ENCODE data around the gene LIN28B.

LIN28B gene

DNA sequence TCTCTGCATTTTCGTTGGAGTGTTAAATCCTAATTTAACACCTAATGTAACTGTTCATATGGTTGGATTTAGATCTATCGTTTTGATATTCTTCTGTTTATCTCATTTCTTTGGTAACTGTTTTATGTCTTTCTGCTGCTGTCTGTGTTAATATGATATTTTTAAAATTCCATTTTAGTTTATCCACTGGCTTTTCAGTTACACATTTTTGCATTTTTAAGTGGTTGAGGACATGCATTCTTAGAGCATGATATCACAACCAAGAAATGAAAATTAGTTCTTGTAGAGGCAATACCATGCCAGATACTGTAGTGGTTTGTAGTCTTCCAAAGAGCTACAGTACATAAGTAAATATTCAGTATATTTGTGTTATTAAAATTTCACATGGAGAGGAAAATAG, 58.6 kb downstream of the LIN28B start:
- no peak for DNase-seq

DNA sequence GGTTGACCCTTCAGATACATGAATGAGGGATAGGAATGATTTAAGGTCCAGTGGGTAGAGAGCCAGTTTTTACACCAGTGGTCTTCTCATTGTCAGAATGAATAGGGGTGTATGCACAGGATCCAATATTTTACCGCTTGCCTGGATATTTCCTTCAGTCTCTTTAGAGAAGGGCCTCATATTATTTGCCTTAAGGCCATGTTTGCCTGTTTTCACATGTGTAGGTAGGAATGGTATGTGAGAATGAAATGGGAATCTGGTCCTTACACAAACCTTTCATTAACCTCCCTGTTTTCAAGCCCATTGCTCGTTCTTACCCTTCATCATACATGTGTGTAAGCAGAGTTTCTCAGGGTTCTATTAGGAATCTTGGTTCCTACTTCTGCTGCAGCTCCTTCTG, 62.4 kb downstream of the LIN28B start:
- DNase-seq: no peak

DNA sequence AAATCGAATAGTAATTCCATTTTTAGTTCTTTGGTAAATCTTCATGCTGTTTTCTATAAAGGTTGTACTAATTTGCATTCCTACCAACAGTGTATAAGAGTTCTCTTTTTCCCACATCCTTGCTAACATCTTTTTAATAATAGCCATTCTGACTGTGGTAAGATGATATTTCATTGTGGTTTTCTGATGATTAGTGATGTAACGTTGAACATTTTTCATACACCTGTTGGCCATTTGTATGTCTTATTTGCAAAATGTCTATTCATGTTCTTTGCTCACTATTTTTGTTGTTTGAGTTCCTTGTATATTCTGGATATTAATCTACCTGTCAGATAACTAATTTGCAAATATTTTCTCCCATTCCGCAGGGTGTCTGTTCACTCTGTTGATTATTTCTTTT, 64.5 kb downstream of the LIN28B start:
- no peak for DNase-seq

DNA sequence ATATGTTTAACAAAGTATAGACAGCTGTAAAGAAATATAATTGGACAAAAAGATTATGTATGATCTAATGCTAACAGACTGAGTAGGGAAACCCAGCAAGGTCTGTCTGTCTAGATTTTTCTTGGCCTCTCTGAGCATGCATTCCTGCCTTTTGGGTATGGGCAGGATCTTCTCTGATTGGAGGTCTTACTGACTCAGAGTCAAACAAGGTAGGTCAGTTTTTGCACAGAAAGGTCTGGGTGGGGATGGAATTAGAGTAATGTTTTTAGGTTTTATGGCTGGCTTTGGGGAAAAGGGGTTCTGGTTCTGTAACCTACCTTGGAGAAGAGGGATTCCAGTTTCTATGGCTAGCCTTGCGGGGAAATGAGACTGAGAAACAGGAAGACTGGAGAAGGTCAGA, 65.5 kb downstream of the LIN28B start:
- no peak for DNase-seq

DNA sequence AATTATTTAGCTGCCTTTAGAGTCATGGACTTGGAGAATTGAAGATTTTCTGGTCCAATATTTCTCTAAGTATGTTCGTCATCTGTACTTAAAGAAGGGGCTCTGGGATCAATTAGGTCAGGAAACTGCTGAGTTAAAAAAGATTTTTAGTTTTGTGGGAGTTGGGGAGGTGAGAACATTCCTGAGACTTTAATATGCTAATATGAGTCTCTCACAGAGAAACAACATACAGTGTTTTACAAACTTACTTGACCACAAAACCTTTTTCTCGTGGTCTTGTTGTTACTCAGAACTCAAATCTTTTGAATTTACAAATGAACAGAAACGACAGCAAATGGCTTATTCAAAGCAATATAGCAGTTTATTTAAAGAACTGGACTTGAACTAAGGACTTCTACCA, 67.9 kb downstream of the LIN28B start:
- DNase-seq: no peak

DNA sequence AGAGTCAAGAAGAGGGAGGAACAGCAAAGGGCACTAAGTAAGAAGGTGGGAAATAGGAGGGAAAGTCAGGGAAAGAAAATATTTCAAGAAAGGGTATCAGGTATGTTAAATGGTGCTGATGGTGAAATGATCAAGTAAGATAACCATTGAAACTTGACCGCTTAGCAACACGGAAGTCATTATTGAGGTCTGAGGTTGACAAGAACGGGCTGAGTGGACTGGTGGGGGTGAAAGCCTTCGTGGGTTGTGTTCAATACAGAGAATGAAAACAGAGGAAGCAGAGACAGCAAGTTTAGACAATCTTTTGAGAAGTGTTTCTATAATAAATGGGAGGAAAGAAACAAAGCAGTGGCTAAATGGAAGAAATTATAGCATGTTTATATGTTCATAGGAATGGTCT, 72.0 kb downstream of the LIN28B start:
- DNase-seq: no peak

DNA sequence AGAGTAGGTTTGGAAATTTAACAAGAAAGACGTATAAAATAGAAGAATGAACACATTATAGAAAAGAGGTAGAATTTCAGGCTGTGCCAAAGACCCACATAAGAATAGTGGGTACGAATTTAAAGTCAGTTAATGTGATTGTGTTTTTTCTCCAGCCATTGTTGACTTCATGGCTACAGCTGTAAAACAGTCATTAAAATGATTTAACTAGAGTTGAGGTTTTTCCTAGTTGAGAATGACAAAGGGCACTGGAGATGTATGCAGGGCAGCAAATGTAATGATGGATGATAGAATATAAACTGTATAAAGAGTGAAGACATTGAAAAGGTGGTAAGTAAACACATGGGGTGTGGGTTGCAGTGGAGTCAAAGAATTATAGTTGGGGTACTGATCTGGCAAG, 72.7 kb downstream of the LIN28B start:
- DNase-seq: no peak

DNA sequence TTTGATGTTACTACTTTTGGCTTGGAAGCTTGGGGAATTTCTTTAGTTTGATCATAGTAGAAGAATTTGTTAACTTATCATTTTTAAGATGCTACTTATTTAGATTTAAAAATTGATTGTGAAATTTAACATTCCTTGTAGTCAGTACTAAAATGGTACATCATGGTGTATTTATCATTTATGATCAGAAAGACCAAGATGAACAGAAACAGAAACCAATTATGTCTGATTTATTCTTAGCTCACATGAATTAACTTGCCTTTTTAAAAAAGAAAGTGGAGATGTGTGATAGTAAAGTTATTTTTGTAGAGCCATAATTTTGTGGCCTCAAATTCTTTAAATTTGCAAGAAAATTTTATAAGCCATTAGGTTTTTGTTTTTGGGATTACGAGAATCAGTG, 77.6 kb downstream of the LIN28B start:
- DNase-seq: no peak

DNA sequence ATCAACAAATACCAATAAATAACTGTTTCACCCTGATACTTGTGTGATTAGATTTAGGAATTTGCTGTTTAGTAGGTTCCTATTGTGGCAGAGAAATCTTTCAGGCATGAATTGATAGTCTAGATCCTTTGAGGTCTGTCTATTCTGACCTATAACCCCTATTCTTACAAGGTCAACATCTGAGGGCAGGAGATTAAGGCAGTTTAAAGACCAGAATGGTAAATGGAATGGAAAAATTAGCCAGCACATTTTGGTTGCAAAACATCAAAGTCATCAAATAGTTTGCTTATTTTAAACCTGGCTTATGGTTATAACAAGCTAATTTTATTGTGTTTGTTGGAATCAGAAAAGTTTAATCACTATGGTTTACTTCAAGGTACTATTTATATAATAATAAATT, 78.4 kb downstream of the LIN28B start:
- no peak for DNase-seq

DNA sequence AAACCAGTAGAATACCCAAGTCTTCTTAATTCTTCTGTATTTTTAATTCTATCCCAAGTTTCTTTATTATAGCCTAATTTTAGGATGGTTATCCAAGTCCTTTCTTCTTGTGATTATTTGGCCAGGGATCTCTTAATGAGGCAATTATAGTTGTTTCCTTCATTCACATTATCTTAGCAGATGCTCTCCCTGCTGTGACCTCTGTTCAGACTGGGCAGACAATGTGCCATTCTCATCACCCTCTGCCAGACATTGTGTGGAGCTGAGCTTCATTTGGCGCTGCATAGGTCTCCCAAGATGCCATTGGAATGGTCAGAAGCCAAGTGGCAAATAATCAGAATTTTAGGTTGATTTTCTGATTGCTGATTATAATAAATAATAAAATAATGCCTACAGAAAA, 79.4 kb downstream of the LIN28B start:
- no peak for DNase-seq

DNA sequence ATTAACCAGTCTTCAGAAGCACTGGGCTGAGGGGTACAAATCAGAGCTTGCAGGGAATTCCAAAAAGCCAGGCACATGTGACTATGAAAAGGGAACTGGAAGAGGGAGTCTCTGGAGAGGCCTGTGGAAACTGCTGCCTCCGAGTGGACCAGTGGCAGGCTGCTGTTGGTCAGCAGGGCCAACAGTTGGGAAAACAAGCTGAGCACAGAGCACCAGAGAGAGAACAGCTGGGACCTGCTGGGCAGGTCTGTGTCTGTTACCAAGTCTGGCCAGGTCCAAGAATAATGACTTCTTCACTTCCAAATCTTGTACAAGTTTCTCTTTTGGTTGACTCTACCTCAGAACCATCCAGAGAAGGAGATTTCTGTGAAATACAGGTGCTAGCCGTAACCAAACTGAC, 81.4 kb downstream of the LIN28B start:
- no peak for DNase-seq

DNA sequence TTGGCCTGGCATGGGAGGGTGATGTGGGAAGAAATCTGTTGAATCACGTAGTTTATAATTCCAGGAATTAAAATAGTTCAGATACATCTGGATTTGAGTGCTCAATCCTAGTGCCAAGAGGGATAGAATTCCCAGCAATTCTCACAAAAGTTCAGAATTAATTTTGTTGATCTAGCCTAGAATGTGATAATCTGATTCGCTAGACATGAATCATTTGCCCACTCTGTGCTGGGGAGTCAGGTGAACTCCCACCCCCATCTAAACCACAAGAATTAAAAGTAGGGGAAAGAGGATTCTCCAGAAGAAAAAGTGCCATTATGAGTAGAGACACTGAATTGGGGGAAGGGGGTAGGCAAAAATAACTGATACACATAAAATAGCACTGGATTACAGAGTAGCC, 85.0 kb downstream of the LIN28B start:
- no peak for DNase-seq

DNA sequence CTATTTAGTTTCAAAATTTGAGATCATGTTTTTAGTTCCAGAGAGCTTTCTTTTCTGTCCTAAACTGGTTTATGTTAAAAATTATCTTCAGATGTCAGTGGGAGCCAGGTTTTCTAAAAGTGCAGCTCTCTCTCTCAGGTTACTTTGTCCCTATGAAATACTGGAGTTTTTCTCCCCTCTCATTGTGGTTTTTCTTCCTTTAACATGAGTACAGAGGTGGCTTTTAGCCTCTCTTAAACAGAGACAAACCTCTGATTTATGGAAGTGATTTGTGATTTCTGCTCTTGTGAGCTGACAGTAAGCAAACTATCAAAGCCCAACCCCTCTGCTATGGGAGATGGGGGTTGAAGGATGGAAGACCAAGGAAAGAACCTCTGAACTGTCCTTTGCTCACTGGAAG, 85.7 kb downstream of the LIN28B start:
- no peak for DNase-seq

DNA sequence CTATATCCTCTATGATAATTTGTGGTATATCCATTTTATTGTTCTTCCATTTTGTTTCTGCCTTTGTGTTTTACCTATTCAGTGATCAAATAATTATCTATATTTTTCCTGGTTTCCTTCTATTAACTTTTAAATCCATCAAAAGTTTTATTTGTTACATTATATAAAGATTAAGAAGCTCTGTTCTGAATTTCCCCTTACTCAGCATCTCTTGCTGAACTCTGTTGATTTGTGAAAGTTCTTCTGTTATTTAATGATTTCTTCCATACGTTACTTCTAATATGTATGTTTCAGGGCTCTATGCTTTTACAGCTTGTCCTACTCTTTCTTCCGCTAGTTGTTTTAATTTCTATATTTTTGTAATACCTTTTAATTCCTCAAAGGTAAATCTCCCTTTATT, 87.1 kb downstream of the LIN28B start:
- no peak for DNase-seq

DNA sequence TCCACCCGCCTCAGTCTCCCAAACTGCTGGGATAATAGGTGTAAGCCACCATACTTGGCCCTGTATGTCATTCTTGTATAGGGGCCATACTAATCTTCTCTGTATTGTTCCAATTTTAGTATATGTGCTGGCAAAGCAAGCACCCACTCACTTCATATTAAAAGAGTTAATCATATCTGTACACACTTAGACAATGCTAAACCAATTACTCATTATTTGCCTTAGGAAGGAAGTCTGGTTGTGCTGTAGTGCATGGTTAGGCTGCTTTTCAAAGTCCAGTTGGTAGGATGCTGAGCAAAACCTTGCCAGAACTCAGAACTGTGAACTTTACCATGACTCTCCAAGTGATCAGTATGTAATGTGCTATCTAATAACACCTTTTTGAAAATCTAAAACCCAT, 88.6 kb downstream of the LIN28B start:
- DNase-seq: no peak

DNA sequence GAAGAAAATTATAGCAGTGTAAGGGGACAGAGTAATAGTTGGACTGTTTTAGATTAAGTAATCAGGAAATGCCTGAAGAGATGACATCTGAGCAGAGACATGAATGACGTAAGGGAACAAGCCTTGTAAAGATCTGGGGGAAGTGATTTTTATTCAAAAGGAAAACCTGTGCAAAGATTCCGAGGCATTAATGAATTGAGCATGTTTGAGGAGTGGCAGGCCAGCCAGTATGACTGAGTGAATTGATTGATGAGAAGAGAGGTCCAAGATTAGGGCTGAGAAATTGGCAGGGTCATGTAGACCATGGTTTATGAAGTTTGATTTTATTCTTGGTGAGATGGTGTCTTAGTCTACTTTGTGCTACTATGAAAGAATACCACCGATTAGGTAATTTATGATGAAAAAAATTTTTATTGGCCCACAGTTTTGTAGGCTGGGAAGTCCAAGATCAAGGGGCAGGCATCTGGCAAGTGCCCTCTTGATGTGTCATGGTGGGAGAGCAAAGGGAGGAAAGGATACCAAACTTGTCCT, 95.1 kb downstream of the LIN28B start:
- DNase-seq: no peak

DNA sequence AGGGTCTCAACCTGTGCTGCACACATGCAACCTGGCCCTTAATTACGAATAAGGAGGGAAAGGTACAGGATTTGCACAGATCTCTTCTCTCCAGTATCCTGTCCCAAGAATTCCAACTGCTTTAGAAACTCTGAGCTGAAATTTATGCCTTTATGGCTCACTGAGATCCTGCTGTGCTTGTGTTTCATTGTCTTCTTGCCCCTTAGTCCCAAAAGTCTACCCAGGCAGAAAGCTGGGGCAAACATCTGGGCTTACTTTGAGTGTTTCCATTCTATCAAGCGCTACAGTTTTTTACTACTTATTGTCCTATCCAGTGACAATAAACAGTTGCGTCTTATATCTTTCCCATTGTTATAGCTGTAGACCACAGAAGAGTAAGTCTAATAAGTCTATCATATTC, 99.7 kb downstream of the LIN28B start:
- DNase-seq: no peak

DNA sequence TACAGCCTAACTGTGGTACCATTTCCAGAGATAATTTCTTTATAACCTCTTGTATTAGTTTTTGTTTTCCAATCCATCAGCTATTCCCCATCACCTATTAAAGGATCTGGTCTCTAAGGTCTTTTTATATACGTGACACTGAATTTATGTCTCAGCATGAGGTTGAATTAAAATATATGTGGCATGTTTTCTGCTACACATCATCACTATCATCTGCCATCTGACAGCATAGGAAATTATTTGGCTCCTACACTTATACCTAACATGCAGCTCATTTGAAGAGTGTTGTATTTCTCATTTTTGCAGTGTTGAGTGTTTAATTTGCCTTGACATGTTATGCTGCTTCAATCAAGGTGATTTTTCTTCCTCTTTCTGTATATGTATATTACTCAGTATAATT, 100.3 kb downstream of the LIN28B start:
- no peak for DNase-seq

DNA sequence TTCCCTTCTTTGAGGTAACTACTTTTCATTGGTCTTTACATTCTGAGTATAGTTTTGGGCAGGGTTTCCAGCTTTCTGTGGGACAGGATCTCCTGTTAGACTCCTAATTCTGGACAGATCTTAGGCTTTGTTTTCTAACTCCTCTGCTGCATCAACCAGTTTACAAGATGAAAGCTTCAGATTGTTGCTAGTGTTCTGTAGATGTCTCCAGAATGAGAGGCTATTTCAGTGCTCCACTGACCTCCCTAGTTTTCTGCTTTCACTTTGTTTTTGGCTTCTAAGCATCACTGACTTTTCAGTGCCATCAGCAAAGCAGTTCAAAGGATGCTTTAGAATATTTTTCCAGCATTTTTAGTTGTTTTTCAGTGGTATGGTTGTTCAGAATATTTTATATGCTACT, 101.4 kb downstream of the LIN28B start:
- DNase-seq: no peak

DNA sequence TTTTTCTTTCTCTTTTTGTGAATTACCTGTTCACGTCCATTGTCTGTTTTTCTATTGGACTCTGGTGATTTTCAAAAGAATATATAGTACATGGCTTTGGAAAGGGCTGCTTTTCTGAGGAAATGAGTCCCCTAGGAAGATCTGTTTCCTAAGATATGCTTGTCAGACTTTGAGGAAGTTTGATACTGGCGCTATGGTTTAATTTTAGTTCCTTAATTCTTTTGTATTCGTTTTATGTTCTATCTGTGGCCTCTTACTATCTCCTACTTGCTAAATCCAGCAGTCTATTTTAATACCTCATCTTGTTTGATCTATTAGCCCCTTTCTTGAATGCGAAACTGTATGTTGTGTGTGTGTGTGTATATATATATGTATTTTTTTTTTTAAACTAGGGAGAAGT, 101.9 kb downstream of the LIN28B start:
- no peak for DNase-seq

DNA sequence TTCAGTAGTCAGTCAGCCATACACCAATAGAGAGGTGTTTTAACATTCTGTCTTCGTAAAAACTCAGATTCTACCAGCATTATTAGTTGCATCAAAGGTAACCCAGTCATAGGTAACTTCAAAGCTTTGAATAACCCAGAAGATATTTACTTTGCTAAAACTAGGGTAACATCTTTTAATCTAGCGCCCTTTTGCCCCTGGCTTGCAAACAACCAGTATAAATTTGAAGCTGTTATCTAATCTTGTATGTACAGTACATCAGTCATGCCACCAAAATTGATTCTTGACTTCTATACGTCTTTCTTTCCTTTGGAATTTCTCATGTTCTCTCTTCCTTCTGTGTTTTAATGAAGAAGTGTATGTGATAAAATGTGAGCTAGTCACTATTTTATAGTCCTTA, 109.3 kb downstream of the LIN28B start:
- DNase-seq: no peak

DNA sequence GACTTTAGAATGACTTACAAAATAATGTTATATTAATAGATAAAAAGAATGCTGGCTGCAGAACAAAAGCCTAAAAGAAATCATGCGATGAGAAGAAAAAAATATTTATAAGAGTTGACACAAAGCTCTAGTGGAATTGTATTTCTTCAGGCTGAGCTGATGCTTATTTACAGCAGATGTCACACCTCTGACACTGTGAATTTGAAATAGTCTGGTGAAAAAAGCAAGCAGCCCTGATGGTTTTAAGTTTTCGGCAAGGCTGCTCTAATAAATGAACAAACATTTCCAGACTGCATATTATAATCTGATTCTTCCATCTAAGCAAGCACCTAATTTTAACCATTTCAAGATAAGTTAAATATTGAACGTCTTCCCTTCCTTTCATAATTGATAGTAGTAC, 109.9 kb downstream of the LIN28B start:
- no peak for DNase-seq

DNA sequence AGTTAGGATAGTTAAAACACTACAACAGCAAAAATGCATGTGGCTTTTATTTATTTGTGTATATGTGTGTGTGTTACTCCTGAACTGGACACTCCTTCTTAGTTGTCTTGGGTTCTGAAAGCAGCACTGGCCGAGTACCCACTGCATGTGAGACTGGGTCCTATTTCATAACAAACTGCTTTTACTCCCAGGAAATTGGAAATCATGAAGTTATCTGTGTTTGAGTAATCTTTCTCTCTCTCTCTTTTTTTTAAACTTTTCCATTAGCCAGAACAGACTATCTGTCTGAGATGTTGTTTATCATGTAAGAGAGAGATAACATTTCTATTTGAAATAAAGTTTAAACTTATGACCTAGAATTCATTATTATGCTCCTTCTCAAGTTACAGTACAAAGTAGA, 110.4 kb downstream of the LIN28B start:
- DNase-seq: no peak

DNA sequence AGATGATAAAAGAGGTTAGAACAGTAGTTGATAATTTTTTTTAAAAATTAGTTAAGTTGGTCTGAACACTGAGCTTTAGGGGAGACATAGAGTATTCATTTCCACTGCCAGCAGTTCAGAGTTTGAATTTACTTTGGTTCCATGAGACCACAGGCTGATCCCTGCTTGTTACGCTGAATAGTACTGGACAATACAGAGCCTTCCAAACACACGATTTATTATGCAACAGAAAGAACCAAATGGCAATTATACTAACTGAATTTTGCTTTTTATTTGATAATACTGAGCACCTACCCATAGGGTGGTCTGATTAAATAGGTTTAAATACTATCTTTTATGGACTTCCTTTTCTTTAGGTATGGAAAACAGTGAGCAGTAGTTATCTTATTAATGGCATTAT, 111.5 kb downstream of the LIN28B start:
- DNase-seq: no peak

DNA sequence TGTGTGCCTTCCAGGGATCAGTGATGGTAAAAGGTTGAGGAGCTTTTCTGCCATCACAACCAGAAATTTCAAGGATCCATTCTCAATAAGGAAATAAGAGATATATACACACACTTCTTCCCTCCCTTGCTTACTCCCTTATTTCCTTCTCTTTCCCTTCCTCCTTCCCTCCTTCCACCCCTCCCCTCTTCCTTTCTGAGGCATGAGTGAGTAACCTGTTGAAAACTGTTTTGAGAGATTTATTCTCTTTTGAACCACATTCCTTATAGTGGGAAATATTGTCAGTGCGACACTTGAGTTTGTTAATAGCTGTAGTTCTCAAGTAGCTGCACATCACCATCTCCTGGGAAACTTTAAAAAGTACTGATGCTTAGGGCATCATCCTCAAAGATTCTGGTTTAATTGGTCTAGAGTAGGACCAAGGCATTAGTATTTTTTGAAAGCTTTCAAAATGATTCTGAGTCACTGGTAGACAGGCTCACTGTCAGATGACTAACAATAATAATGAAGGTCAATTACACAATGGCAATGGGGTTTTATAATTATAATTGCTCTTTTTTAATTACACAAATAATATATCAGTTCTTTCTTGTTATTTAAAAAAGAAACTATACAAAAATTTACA, 113.0 kb downstream of the LIN28B start:
- DNase-seq: no peak

DNA sequence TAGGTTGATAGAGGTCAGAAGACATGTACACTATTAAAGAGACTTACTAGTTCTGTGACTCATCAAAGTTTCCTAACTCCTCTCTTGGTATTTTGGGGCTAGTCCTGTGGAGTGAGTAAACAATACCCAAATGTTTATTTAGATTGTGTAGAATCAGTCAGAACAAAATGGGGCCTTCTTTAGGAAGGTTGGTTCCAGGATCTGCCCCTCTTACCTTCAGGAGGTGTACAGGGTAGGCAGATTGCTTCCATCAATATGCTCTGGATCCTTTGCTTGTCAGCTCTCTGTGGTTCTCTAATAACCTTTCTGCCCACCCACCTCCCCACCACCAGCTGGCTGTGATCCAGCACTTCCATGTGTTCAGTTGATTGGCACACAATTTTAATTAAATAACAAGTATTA, 115.9 kb downstream of the LIN28B start:
- no peak for DNase-seq

Data from hematopoietic multipotent progenitor cell treated with erythropoietin and hydrocortisone succinate and interleukin-3 and kit ligand, for 8 days (in vitro differentiated cells).